GM18907 (cell line): ENCODE measurements around the gene SAYSD1.
"Not testable (repeated sequence)": the region's sequence is repeated elsewhere in the genome, so short reads cannot be mapped to it uniquely, and the experiment has no call there.

Experiments
- ATAC-seq: cut with Tn5 transposase; IDR thresholded peaks from one replicate; pipeline ENCODE4 v1.9.1; 2021; ENCODE audit warnings: mild to moderate bottlenecking, moderate library complexity; ENCODE audit not compliant: unreplicated experiment

SAYSD1 gene

DNA sequence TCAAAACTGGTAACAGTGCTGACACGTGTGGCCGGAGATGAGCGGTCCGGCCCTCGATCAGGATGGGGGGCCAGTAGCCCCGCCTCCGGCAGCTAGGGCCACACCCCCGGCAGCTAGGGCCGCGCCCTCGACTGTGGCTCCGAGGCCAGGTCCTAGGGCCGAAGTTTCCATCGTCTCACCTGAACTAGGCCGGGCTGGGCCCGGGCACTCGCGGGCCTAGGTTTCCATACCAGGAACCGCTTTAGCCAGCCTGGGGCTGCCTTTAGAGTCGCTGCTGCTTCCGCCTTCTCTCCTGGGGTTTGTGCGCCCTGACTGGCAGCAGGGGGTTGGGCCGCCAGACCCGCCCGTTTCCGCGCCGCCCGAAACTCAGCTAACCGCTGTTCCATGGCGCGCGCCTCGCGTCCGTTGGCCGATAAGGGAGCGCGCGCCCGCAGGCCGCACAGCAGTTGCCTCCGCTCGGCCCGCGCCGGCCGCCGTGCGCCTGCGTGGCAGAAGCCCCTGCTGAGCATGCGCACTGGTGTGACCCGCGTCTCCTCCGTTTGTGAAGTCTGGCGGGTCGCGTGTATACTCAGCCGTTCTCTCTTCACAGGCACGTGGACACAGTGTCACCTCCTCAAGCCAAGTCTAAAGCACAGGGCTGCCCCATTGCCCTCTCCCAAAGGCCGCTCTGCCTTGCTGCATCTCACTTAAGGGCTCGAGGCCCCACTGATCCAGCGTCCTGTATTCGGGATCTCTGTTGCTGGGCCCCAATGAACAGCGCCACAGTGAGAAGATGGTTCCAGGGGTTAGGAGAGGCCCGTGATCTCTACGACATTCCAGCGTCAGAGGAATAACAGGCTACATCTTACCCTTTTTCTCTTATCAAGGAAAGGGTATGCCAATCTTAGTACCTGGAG lies at the start of gene SAYSD1:
Gene SAYSD1 (minus strand): TSS at position 483 of the 896 bp plus-strand sequence. CDS start 97 bp downstream, at position 386.
- ATAC-seq = peak; percentile 93

- ATAC-seq = no peak
Measured at GRCh38 chr6:39157511-39157910, 42.5 kb upstream of the SAYSD1 start.

- ATAC-seq = no peak
Measured at GRCh38 chr6:39156801-39157200, 41.8 kb upstream of the SAYSD1 start.

DNA sequence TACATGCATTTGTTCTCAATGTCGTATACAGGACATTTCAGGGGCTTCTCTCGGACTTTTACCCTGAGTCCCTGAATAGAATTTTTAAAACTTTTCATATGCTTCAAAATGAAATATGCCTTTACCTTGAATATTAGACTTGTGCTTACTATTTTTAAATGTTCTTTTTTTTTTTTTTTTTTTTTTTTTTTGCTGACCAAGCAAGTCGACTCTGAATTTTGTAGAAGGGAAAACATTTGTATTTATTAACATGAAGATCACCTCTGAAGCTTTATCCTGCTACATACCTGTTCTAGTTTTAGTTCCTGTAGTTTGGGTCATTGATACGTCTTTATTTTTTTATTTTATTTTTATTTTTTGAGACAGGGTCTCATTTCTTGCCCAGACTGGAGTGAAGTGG lies 39.7 kb upstream of the SAYSD1 start:
- no peak for ATAC-seq

DNA sequence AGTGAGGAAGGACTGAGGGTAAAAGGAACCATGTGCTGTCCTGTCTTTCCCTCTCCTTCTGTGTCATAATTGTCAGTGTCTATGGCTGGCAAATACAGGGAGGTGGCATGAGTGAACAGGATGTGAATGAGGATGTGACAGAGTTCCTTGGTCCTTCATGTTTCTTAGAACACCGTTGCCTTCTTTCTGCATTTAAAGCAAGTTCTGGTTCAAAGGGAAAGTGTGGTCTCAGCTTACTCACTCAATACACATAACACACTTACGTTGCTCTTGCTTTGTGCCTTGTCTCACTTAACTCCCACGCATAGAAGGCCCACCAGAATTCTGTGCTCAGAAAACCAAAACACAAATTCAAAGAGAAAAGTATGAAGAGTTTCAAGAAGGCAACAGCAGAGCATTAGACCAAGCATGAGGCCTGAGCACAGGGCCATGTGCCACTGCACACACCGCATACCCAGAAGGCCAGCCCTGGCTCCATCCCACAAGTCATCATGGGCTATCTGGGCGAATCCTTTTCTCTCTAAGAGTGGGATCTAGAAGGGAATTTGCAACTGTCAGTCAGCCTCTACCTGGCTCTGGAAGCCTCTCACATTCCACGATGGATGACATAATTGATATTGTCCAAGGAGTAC lies 38.9 kb upstream of the SAYSD1 start:
- ATAC-seq = no peak

DNA sequence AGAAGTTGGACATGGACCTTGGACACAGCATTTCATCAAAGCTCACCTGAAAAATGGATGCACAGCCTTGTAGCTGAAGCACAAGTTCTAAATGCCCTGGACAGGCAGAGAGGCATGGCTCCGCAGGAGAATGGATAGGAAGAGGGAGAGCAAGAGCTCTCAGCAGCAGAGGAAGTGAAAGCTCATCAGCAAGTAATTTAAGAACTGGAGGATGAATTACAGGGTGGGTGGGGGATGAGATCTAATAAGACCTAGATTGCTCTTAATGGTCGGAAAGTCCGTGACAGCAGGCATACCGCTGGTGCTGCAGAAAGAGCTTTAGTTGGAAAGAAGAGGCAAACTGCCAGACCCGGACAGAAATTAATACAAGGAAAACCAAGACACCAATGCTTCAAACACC lies 37.3 kb upstream of the SAYSD1 start:
- no peak for ATAC-seq

- ATAC-seq = no peak
Measured at GRCh38 chr6:39151211-39151610, 36.2 kb upstream of the SAYSD1 start.

- ATAC-seq = no peak
Measured at GRCh38 chr6:39144481-39145173, 29.6 kb upstream of the SAYSD1 start.

- ATAC-seq = no peak
Measured at GRCh38 chr6:39143238-39143930, 28.4 kb upstream of the SAYSD1 start.

DNA sequence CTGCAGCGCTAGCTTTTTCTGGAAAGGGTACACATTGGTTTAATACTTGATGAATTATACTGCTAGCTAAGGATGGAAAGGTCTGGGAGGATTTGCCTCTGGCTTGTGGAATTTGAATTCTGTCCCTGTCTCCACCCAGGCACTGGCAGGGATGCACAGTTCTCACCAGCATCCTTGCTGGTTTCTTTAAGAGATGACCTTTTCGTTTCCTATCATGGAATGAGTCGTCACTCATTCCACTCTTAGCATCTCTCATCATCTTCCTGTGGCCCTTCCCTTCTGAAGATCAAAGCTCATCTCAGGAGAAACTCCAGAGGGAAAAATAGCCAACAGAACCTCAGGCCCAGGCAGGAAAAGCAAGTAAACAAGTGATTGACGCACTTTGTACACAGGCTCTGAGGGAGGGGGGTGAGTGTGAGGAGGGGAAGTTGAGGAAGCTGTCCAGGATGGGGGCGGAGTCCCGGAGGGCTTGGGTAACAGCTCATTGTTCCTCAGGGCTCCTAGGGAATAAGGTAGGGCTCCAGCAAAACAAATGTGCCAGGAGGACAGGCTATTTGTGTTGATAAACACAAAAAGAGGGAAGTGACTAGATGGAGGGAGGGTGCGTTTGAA lies 25.7 kb upstream of the SAYSD1 start:
- no peak for ATAC-seq

- ATAC-seq = no peak
Measured at GRCh38 chr6:39137245-39137644, 22.3 kb upstream of the SAYSD1 start.

DNA sequence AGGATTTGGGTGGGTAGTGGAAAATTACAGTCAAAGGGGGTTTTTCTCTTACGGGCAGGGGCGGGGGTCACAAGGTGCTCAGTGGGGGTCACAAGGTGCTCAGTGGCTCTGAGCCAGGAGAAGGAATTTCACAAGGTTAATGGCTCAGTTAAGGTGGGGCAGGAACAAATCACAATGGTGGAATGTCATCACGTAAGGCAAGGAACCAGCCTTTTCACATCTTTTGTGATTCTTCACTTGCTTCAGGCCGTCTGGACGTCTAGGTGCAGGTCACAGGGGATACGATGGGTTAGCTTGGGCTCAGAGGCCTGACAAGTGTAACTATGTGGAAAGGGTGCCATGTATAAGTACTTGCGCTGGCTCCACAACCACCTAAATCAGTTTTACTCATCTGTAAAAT lies 21.2 kb upstream of the SAYSD1 start:
- not testable (repeated sequence) for ATAC-seq

- ATAC-seq = not testable (repeated sequence)
Measured at GRCh38 chr6:39134761-39135160, 19.8 kb upstream of the SAYSD1 start.

- no peak for ATAC-seq
Measured at GRCh38 chr6:39130691-39131090, 15.7 kb upstream of the SAYSD1 start.

DNA sequence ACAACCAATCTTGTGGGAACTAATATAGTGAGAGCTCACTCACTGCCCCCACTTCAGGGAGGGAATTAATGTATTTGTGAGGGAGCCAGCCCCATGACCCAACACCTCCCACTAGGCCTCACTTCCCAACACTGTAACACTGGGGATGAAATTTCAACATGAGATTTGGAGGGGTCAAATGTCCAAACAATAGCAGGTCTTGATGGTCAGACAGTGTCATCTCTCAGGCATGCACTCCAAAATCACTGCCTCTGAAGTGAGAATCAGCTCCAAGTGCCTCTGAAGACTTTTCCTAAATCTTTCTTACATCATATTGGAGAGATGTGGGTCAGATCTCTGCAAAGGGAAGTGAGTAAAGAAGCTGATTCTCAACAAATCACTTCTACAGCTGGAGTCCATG lies 13.8 kb upstream of the SAYSD1 start:
- ATAC-seq = no peak

DNA sequence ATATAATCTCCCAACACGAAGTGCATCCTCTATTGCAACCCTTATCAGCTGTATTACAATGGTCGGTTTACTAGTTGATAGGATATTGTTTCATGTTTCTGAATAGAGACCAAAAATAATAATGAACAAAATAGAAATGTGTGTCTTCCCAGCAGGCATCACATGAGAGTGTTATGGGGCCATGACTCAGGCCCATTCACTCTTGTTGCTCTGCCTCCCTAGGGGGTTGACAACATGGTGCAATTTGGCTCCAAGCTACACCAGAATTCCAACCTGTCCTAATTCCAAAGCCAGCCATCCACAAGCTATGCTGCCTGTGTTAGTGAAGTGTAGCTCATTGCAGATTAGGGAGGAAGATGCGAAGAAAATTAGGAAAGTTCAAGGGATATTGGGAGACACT lies 13.1 kb upstream of the SAYSD1 start:
- no peak for ATAC-seq

DNA sequence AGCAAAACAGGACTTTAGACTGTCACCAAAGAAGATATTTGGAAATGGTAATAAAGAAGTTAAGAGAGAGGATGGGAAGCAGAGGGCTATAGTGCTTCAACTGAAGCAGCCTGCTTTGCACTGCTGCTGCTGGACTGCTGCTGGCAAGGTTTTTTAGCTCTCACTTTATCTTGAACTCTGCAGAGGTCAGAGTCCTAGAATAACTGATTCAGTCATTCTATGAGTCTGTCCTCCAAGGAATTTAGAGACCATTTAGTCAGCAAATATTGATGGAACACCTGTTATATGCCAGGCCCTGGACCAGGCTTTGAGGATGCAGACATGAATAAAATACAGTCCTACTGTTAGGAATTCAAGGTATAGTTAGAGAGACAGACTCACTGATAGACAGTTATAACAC lies 9.1 kb upstream of the SAYSD1 start:
- ATAC-seq = no peak

GRCh38 chr6:39118921-39119320 lies 3.9 kb upstream of the SAYSD1 start:
- ATAC-seq = no peak

- ATAC-seq = peak; percentile 23
Measured at GRCh38 chr6:39114388-39114703, 640 bp downstream of the SAYSD1 start.

- ATAC-seq = no peak
Measured at GRCh38 chr6:39113788-39114187, 1.2 kb downstream of the SAYSD1 start.

GRCh38 chr6:39111280-39111679 lies 3.7 kb downstream of the SAYSD1 start:
- no peak for ATAC-seq
